GM19452 (cell line): ENCODE measurements around the gene MME.
"Not testable (repeated sequence)": the region's sequence is repeated elsewhere in the genome, so short reads cannot be mapped to it uniquely, and the experiment has no call there.

Source experiments
- ATAC-seq: cut with Tn5 transposase; IDR thresholded peaks from one replicate; pipeline ENCODE4 v1.9.1; 2021; ENCODE audit not compliant: unreplicated experiment

MME gene

GRCh38 chr3:155189478-155189877, 109.4 kb downstream of the MME start:
- no peak for ATAC-seq

- no peak for ATAC-seq
These were observed 110.6 kb downstream of the MME start for GRCh38 chr3:155190691-155191090.

- ATAC-seq, result no peak
These were observed 113.0 kb downstream of the MME start for GRCh38 chr3:155192957-155193746.

- ATAC-seq, result no peak
These were observed 113.7 kb downstream of the MME start for GRCh38 chr3:155193868-155194267.

- ATAC-seq, result no peak
These were observed 115.1 kb downstream of the MME start for GRCh38 chr3:155194973-155195957.

GRCh38 chr3:155196131-155197021, 116.3 kb downstream of the MME start:
- no peak for ATAC-seq

GRCh38 chr3:155197786-155198185, 117.7 kb downstream of the MME start:
- no peak for ATAC-seq

GRCh38 chr3:155202626-155203025, 122.5 kb downstream of the MME start:
- ATAC-seq, result no peak

GRCh38 chr3:155204851-155205250, 124.7 kb downstream of the MME start:
- no peak for ATAC-seq

GRCh38 chr3:155208183-155208800, 128.2 kb downstream of the MME start:
- ATAC-seq, result no peak

- ATAC-seq, result no peak
These were observed 130.6 kb downstream of the MME start for GRCh38 chr3:155210736-155211135.

GRCh38 chr3:155211266-155211665, 131.1 kb downstream of the MME start:
- ATAC-seq, result no peak

- no peak for ATAC-seq
These were observed 131.8 kb downstream of the MME start for GRCh38 chr3:155211940-155212339.

GRCh38 chr3:155216007-155216406, 135.9 kb downstream of the MME start:
- not testable (repeated sequence) for ATAC-seq

- no peak for ATAC-seq
These were observed 137.5 kb downstream of the MME start for GRCh38 chr3:155217591-155217990.

- no peak for ATAC-seq
These were observed 138.3 kb downstream of the MME start for GRCh38 chr3:155218462-155218861.

GRCh38 chr3:155219106-155219505, 139.0 kb downstream of the MME start:
- no peak for ATAC-seq

- no peak for ATAC-seq
These were observed 145.3 kb downstream of the MME start for GRCh38 chr3:155225417-155225816.

GRCh38 chr3:155227141-155227540, 147.0 kb downstream of the MME start:
- ATAC-seq, result no peak

GRCh38 chr3:155228676-155229075, 148.6 kb downstream of the MME start:
- ATAC-seq, result no peak
